Measurements from ENCODE around the gene SLC17A7.

DNA sequence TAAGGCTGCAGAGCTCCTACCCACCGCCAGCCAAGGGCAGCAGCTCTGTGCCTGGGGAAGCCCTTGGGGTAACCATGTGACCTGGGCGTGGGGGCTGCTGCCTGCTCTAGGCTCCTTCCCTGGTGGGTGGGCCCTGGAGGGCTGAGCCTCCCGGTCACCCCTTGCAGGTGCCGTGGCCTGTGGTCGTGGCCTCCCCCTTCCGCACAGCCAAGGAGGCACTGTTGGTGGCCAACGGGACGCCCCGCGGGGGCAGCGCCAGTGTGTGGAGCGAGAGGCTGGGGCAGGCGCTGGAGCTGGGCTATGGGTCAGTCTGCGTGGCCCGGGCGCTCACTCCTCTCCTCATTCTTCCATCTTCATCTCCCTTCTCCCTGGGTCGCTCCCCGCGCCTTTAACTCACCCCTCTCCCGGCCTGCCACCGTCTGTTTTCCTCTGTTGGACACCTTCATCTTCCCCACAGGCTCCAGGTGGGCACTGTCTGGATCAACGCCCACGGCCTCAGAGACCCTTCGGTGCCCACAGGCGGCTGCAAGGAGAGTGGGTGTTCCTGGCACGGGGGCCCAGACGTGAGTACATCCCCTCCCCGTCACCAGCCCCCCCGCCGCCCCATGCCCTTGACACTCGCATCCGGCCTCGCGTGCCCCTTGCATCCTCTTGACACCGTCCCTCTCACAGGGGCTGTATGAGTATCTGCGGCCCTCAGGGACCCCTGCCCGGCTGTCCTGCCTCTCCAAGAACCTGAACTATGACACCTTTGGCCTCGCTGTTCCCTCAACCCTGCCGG is 22.8 kb upstream of the SLC17A7 start:
- TF ChIP-seq, protein P1, sequence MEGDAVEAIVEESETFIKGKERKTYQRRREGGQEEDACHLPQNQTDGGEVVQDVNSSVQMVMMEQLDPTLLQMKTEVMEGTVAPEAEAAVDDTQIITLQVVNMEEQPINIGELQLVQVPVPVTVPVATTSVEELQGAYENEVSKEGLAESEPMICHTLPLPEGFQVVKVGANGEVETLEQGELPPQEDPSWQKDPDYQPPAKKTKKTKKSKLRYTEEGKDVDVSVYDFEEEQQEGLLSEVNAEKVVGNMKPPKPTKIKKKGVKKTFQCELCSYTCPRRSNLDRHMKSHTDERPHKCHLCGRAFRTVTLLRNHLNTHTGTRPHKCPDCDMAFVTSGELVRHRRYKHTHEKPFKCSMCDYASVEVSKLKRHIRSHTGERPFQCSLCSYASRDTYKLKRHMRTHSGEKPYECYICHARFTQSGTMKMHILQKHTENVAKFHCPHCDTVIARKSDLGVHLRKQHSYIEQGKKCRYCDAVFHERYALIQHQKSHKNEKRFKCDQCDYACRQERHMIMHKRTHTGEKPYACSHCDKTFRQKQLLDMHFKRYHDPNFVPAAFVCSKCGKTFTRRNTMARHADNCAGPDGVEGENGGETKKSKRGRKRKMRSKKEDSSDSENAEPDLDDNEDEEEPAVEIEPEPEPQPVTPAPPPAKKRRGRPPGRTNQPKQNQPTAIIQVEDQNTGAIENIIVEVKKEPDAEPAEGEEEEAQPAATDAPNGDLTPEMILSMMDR (IDR thresholded peaks at IDR 0.05), result no peak
- TF ChIP-seq POLR2A (IDR thresholded peaks at IDR 0.05), result no peak

Measured in lower leg skin (tissue), 3 donors.